Spinal cord (tissue), 10 donors: Measurements from ENCODE around the gene FBN2. TPM values are rescaled to one million over a fixed set of nuclear protein-coding genes. Genes with fewer than 3 reads are reported as not detected.

Experiments
- DNase-seq, 6 donors: peaks; one replicate each; pipeline versions ENCODE4 v3.0.0 to v3.0.0-alpha.2; 2013 to 2015; ENCODE audit warnings: low spot score in 6 of 6, low read depth in 4 of 6
- H3K27ac ChIP-seq: one replicate; pipeline ENCODE4 v1.5.1; 2013; ENCODE audit warnings: low read depth, low read length, control low read depth
- H3K27me3 ChIP-seq: one replicate; pipeline ENCODE4 v1.6.1; 2013; ENCODE audit warnings: low read length; ENCODE audit not compliant: control insufficient read depth, insufficient read depth
- H3K36me3 ChIP-seq: one replicate; pipeline ENCODE4 v1.6.1; 2013; ENCODE audit warnings: low read length; ENCODE audit not compliant: control insufficient read depth, insufficient read depth
- H3K4me1 ChIP-seq: one replicate; pipeline ENCODE4 v1.6.1; 2013; ENCODE audit warnings: low read length; ENCODE audit not compliant: control insufficient read depth, insufficient read depth
- H3K4me3 ChIP-seq: one replicate; pipeline ENCODE4 v1.5.1; 2013; ENCODE audit warnings: low read depth, low read length, control low read depth
- H3K9me3 ChIP-seq: one replicate; pipeline ENCODE4 v1.6.1; 2013; ENCODE audit warnings: low read length; ENCODE audit not compliant: control insufficient read depth, insufficient read depth
- WGBS: methylation state at CpG from one replicate; pipeline ENCODE4 v1.1.5; 2013; ENCODE audit warnings: missing lambda C conversion rate; ENCODE audit not compliant: insufficient coverage; 5-methylcytosine and 5-hydroxymethylcytosine counted together
- polyA plus RNA-seq, 2 donors: library from polyadenylated mRNA; unstranded; fragments of 120-200 nt; gene quantifications; one replicate each; pipeline ENCODE4 v1.2.1, GENCODE V29; 2013; ENCODE audit not compliant: insufficient read length in 2 of 2
- total RNA-seq, 2 donors: library from RNA; depleted of rRNA in 1 of 2; stranded (reverse); fragments of 120-200 nt in 1 of 2; fragments of >200 nt in 1 of 2; gene quantifications; one replicate each; pipeline versions ENCODE4 v1.2.3 to v1.2.4, GENCODE V29; 2013 to 2014
- donor health status: healthy.

The FBN2 gene
- total and polyA plus RNA-seq, 4 donors = 11.9 to 134 (median 59.4) TPM

DNA sequence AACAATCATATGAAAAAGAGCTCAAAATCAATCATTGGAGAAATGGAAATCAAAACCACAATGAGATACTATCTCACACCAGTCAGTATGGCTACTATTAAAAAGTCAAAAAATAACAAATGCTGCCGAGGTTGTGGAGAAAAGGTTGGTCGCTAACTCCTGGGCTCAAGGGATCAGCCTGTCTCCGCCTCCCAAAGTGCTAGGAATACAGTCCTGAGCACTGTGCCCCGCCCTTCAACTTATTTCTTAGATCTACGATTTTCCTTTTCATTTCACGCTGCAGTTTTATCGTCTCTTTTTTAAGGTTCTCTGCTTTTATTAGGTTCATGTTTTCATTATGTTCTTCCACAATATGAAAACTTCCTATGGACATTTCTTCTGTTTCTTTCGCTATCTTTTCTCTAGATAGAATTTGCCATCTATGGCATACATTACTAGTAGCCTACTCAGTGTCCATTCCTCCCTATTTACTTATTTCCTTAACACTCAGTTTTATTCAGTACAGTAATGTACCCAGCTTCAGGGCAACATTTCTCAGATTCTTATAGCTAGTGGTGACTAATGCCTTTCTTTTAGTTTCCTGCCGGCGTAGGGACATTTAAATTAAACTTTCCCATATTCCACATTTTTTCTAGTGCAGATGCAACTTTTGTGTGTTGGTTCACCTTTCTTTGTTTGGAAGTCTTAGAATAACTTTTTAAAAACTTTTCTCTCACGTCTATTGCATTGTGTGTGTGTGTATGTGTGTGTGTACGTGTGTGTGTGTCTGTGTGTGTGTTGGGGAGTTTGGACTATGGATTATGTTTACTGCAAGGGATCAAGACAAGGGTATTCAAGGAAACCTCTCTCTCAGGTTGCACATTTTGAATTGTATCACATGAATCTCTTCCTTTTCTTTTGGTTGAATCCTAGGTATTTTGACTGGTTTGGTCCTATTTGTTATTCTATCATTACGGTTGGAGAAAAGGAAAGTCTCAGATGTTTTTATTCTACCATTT is 21.6 kb upstream of the FBN2 start:
- Histone ChIP-seq H3K4me3 (no peak overlapping the region), H3K27me3 (no peaks in the 10 kb centered on the region), H3K4me1 (no peaks in the 10 kb centered on the region), H3K9me3 (no peaks in the 10 kb centered on the region), H3K36me3 (no peaks in the 10 kb centered on the region), H3K27ac (no peak overlapping the region)
- no peak for DNase-seq
- WGBS = 90% methylated on average over 4 of the region's 13 CpGs

DNA sequence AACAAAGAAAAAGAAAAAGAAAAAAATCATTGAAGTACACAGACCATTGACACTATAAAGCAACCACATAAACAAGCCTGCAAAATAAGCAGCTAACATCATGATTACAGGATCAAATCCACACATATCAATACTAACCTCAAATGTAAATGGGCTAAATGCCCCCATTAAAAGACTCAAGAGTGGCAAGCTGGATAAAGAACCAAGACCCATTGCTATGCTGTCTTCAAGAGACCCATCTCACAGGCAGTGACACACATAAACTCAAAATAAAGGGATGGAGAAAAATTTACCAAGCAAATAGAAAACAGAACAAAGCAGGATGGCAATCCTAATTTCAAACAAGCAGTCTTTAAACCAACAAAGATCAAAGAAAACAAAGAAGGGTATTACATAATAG is 15.7 kb upstream of the FBN2 start:
- Histone ChIP-seq H3K27me3 (no peaks in the 10 kb centered on the region), H3K27ac (no peak overlapping the region), H3K9me3 (peaks cover 3% of the 10 kb centered on the region), H3K4me1 (no peaks in the 10 kb centered on the region), H3K36me3 (no peaks in the 10 kb centered on the region), H3K4me3 (no peak overlapping the region)
- no peak for DNase-seq

DNA sequence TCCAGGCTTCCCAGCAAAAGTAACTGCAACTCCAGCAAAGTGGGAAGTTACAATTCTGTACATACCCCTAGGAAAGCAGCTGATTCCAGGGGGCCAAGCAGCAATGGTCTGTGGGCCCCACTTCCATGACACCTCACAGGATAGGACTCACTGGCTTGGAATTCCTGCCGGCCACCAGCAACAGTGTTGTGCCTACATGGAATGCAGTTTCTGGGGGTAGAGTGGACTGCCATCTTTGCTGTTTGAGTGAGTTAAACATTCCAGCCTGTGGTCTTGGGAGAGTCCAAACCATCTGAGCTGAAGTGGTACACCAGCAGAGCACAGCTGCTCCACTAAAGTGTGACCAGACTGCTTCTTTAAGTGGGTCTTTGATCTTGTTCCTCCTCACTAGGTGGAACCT is 13.4 kb upstream of the FBN2 start:
- Histone ChIP-seq H3K27me3 (no peaks in the 10 kb centered on the region), H3K4me3 (no peak overlapping the region), H3K9me3 (peaks cover 3% of the 10 kb centered on the region), H3K36me3 (no peaks in the 10 kb centered on the region), H3K4me1 (no peaks in the 10 kb centered on the region), H3K27ac (no peak overlapping the region)
- 100% methylated on average over 1 of the region's 1 CpG for WGBS
- DNase-seq = no peak

DNA sequence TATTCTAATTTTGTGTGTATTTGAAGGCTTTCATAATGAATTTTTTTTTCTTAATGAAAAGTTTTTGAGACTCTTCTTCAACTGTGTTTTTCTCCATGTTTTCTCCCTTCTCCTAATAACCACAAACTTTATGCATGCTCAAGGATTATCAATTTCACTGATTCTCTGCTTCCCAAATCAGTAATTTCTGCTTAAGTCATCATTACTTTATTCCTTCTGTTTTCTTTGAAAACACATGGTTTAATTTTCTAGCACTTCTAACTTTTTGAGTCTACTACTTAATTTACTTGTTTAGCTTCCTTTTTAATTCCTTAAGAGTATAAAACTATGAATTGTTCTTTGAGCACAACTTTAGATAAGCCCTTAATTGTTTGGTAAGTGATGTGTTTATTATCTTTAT is 11.5 kb upstream of the FBN2 start:
- Histone ChIP-seq H3K9me3 (peaks cover 3% of the 10 kb centered on the region), H3K27ac (no peak overlapping the region), H3K27me3 (no peaks in the 10 kb centered on the region), H3K36me3 (no peaks in the 10 kb centered on the region), H3K4me1 (no peaks in the 10 kb centered on the region), H3K4me3 (no peak overlapping the region)
- DNase-seq = no peak

DNA sequence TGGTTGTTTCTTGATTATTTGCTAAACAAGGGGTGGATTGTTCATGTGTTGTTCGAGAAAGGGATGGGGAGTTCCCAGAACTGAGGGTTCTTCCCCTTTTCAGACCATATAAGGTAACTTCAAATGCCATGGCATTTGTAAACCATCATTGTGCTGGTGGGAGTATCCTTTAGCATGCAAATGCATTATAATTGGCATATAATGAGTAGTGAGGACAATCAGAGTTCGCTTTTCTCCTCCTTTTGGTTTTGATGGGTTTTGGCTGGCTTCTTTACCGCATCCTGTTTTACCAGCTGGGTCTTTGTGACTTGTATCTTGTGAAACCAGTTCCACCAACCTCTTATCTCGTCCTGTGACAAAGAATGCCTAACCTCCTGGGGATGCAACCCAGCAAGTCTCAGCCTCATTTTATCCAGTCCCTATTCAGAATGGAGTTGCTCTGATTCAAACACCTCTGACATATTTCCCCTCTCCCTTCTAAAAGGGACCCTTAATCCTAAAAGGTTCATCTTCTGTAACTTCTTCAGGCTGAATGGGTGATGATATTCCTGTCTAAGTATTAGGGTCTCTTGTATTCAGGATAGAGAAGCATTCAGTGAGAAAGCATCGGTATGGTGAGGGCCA is 8.7 kb upstream of the FBN2 start:
- DNase-seq = no peak
- Histone ChIP-seq H3K27me3 (no peaks in the 10 kb centered on the region), H3K27ac (no peak overlapping the region), H3K4me1 (no peaks in the 10 kb centered on the region), H3K9me3 (peaks cover 5% of the 10 kb centered on the region), H3K36me3 (no peaks in the 10 kb centered on the region), H3K4me3 (no peak overlapping the region)
- 34% methylated on average over 3 of the region's 5 CpGs for WGBS

DNA sequence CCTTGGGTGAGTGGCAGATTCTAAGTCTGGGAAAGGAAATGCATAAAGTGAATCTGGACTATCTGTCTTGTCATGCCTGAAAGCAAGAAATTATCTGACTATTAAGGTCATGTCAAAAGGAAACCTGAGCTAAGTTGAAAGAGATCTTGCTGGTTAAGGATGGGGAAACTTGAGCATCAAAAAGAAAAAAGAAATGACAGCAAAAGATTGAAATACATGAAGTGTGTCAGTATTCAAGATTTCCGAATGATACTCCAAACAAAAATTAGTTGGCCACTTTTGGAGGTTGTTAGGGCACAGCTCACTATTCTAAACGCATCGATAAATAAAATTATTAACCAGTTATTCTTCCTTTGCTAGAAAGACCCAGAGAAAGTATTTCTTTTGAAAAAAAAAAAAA is 3.3 kb upstream of the FBN2 start:
- H3K9me3 ChIP-seq = peaks cover 5% of the 10 kb centered on the region
- H3K4me3 ChIP-seq = no peak overlapping the region
- H3K4me1 ChIP-seq = peaks cover 19% of the 10 kb centered on the region
- H3K27me3 ChIP-seq = peaks cover 23% of the 10 kb centered on the region
- H3K36me3 ChIP-seq = no peaks in the 10 kb centered on the region
- no CpG with 5 or more reads among the region's 3 CpGs for WGBS
- DNase-seq = no peak
- no peak overlapping the region for H3K27ac ChIP-seq

DNA sequence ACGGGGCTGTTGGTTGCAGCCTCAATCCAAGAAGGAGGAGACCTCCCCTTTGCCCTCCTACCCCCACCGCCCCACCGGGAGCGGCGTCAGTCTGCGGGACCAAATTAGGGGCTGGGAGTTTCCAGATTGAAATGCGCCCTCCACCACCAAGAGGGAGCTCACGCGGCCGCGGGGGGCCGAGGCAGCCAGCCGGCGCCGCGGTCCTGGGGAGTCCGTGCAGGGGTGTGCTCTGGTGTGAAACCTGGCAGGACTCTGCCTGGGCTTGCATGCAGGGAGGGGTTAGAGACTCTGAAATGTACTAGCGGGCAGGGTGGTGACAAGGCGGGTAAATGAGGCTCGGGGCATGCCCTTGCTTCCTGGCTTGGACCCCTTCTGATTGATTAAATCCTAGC is 989 bp upstream of the FBN2 start:
- peaks cover 5% of the 10 kb centered on the region for H3K9me3 ChIP-seq
- H3K27me3 ChIP-seq = peaks cover 31% of the 10 kb centered on the region
- peaks cover 23% of the 10 kb centered on the region for H3K4me1 ChIP-seq
- peak overlapping the region; percentile 83 for H3K4me3 ChIP-seq
- DNase-seq = peak in 2 of 6 donors; percentile 9 to 59
- WGBS = 3% methylated on average over 19 of the region's 20 CpGs
- peak overlapping the region; percentile 54 for H3K27ac ChIP-seq
- no peaks in the 10 kb centered on the region for H3K36me3 ChIP-seq

DNA sequence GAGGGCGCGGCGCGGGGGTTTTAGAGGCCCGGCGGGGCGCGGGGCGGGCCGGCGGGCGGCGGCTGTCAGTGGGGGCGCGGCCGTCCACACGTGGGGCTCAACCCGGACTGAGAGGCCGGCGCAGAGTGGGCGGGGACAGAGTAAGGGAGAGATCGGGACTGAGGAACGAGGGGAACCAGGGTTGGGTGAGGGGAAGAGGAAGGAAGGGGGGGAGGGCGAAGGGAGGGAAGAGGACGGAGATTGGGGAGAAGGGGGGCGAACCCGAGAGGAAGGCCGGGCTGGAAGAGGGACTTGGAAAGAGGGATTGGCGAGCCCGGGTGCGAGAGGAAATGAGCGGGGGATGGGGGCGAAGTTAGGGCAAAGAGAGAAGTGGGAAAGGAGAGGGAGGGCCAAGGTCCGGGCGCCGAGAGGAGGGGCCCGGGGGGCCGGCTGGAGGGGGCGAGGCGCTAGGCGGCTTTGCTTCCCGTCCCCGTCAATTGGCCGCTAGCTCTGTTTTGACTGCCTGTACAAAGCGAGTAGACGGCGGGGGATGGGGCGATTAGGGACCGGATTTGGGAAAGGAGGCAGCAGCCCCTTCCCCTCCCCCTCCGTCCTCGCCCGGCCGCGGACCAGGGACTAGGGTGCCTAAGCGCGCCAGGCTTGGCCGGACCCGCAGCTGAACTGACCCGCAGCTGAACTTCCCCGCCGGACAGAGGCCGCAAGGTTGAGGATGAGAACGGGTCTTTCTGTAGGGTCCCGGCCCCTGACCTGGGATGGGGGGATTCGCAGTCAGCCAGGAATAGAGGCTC is 399 bp upstream of the FBN2 start:
- peak overlapping the region; percentile 54 for H3K27ac ChIP-seq
- H3K36me3 ChIP-seq = no peaks in the 10 kb centered on the region
- peak in 5 of 6 donors; percentile 52 to 93 (median 61) for DNase-seq
- H3K9me3 ChIP-seq = peaks cover 2% of the 10 kb centered on the region
- H3K4me3 ChIP-seq = peak overlapping the region; percentile 83
- H3K4me1 ChIP-seq = peaks cover 23% of the 10 kb centered on the region
- under 1% methylated on average over 65 of the region's 65 CpGs for WGBS
- H3K27me3 ChIP-seq = peaks cover 31% of the 10 kb centered on the region

DNA sequence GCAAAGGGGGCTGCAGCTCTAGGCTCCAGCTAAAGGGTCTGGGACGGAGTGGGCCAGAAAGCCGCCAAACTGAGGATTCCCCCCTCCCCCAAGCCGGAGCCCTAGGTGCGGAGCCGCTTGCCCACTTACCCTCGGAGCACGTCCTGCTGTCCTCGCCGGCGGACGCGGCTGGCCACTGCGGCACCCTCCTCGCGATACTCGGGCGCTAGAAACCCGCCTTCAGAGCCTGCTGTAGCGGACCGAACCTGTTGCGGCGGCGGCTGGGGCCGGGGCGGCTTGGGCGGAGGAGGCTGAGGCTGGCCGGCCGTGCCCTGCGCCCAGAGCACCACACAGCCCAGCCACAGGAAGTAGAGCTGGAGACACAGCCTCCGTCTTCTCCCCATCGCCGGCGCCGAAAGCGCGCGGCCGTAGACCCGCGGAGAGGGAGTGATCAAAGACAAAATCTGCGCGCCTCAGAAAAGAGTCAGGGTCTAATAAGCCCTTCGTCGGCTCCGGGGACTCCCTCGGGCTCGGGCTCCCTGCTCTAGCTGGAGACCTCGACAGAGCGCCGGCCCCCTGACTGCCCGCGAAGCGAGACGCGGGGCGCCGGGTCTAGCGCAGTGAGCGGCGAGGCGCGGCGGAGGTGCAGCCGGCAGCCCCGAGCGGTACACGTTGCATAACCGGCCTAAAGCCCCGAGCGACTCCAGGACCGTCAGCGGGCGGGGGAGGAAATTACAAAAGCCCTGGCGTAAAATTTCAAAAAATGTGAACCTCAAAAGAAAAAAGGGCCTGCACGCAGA is 635 bp downstream of the FBN2 start:
- H3K4me1 ChIP-seq = peaks cover 23% of the 10 kb centered on the region
- peak overlapping the region; percentile 83 for H3K4me3 ChIP-seq
- peak in 4 of 6 donors; percentile 28 to 78 (median 43) for DNase-seq

More for the DNA sequence above, 635 bp downstream of the FBN2 start:
- 0% methylated on average over 75 of the region's 75 CpGs for WGBS
- H3K36me3 ChIP-seq = no peaks in the 10 kb centered on the region
- no peaks in the 10 kb centered on the region for H3K9me3 ChIP-seq
- peak overlapping the region; percentile 75 for H3K27ac ChIP-seq
- peaks cover 31% of the 10 kb centered on the region for H3K27me3 ChIP-seq
